Progenitor cell of endocrine pancreas (in vitro differentiated cells): ENCODE measurements around the gene DUSP12. TPM values are rescaled to one million over a fixed set of nuclear protein-coding genes. Genes with fewer than 3 reads are reported as not detected.
"Not testable (repeated sequence)": the region's sequence is repeated elsewhere in the genome, so short reads cannot be mapped to it uniquely, and the experiment has no call there.

Source experiments
- DNase-seq: peaks from one replicate; pipeline ENCODE4 v3.0.0; 2021; ENCODE audit warnings: low spot score; ENCODE audit not compliant: unreplicated experiment
- H3K27ac Mint-ChIP-seq: 2 replicates; pipeline ENCODE4 v1.8.0; 2021; ENCODE audit warnings: mild to moderate bottlenecking, moderate library complexity, mixed read lengths
- H3K27me3 Mint-ChIP-seq: 2 replicates; pipeline ENCODE4 v1.8.0; 2021; ENCODE audit warnings: mixed read lengths
- H3K36me3 Mint-ChIP-seq: 2 replicates; pipeline ENCODE4 v1.8.0; 2022; ENCODE audit warnings: mixed read lengths; ENCODE audit not compliant: insufficient read depth
- H3K4me1 Mint-ChIP-seq: 2 replicates; pipeline ENCODE4 v1.8.0; 2021; ENCODE audit warnings: low read depth, mixed read lengths
- H3K4me3 Mint-ChIP-seq: 2 replicates; pipeline ENCODE4 v1.8.0; 2021; ENCODE audit warnings: low read depth, mild to moderate bottlenecking, moderate library complexity, mixed read lengths
- H3K9me3 Mint-ChIP-seq: 2 replicates; pipeline ENCODE4 v1.8.0; 2021; ENCODE audit warnings: low read depth, mixed read lengths
- CTCF ChIP-seq: fragments of 200-600 bp; sonication (generic); IDR thresholded peaks from one replicate; pipeline ENCODE4 v1.5.0; 2021; ENCODE audit warnings: antibody characterized with exemption, mild to moderate bottlenecking; ENCODE audit not compliant: unreplicated experiment
- total RNA-seq: library from RNA; stranded (reverse); gene quantifications from 2 replicates; pipeline ENCODE4 v1.2.1, GENCODE V29; 2021

DUSP12 gene
- total RNA-seq, 1 donor from 2014 or later, result 31.0 TPM

- H3K36me3 Mint-ChIP-seq, result no peaks in the 10 kb centered on the region
- DNase-seq, result no peak
- TF ChIP-seq CTCF, result no peak
- H3K27me3 Mint-ChIP-seq, result no peaks in the 10 kb centered on the region
- peak overlapping the region; percentile 40 for H3K4me3 Mint-ChIP-seq
- H3K9me3 Mint-ChIP-seq, result no peaks in the 10 kb centered on the region
- peak overlapping the region; percentile 51 for H3K27ac Mint-ChIP-seq
- peaks cover 5% of the 10 kb centered on the region for H3K4me1 Mint-ChIP-seq
These were observed 18.9 kb downstream of the DUSP12 start for GRCh38 chr1:161768461-161768860.

- Mint-ChIP-seq H3K27me3 (no peaks in the 10 kb centered on the region), H3K4me1 (peaks cover 5% of the 10 kb centered on the region), H3K27ac (no peak overlapping the region), H3K36me3 (no peaks in the 10 kb centered on the region), H3K4me3 (no peak overlapping the region), H3K9me3 (no peaks in the 10 kb centered on the region)
- no peak for TF ChIP-seq CTCF
- DNase-seq, result no peak
These were observed 19.5 kb downstream of the DUSP12 start for GRCh38 chr1:161768986-161769672.

GRCh38 chr1:161769673-161770045, 20.1 kb downstream of the DUSP12 start:
- not testable (repeated sequence) for H3K36me3 Mint-ChIP-seq, H3K9me3 Mint-ChIP-seq, H3K4me3 Mint-ChIP-seq, H3K27me3 Mint-ChIP-seq, DNase-seq, H3K27ac Mint-ChIP-seq, H3K4me1 Mint-ChIP-seq

- H3K27me3 Mint-ChIP-seq, result no peaks in the 10 kb centered on the region
- no peak overlapping the region for H3K27ac Mint-ChIP-seq
- H3K9me3 Mint-ChIP-seq, result no peaks in the 10 kb centered on the region
- no peaks in the 10 kb centered on the region for H3K36me3 Mint-ChIP-seq
- peaks cover 5% of the 10 kb centered on the region for H3K4me1 Mint-ChIP-seq
- no peak overlapping the region for H3K4me3 Mint-ChIP-seq
- TF ChIP-seq CTCF, result no peak
- DNase-seq, result no peak
These were observed 20.7 kb downstream of the DUSP12 start for GRCh38 chr1:161770250-161770649.

- no peak for TF ChIP-seq CTCF
- no peak overlapping the region for H3K4me3 Mint-ChIP-seq
- peaks cover 5% of the 10 kb centered on the region for H3K4me1 Mint-ChIP-seq
These were observed 21.6 kb downstream of the DUSP12 start for GRCh38 chr1:161771161-161771560.

GRCh38 chr1:161771973-161772372, 22.4 kb downstream of the DUSP12 start:
- Mint-ChIP-seq H3K9me3 (no peaks in the 10 kb centered on the region), H3K4me1 (peaks cover 2% of the 10 kb centered on the region), H3K27ac (no peak overlapping the region), H3K27me3 (no peaks in the 10 kb centered on the region), H3K36me3 (no peaks in the 10 kb centered on the region), H3K4me3 (no peak overlapping the region)
- no peak for TF ChIP-seq CTCF
- DNase-seq, result no peak

More at GRCh38 chr1:161771161-161771560, 21.6 kb downstream of the DUSP12 start:
- no peaks in the 10 kb centered on the region for H3K27me3 Mint-ChIP-seq
- H3K36me3 Mint-ChIP-seq, result no peaks in the 10 kb centered on the region
- no peaks in the 10 kb centered on the region for H3K9me3 Mint-ChIP-seq
- H3K27ac Mint-ChIP-seq, result no peak overlapping the region
- no peak for DNase-seq
